Muscle of arm (tissue), 12 donors: ENCODE measurements around the gene TMEM14A. TPM values are rescaled to one million over a fixed set of nuclear protein-coding genes. Genes with fewer than 3 reads are reported as not detected.

Experiments
- DNase-seq: peaks from one replicate; pipeline ENCODE4 v3.0.0-alpha.2; 2013
- polyA plus RNA-seq, 12 donors: library from polyadenylated mRNA; unstranded; fragments of 120-200 nt; gene quantifications; one replicate each; pipeline ENCODE4 v1.2.1, GENCODE V29; 2013; ENCODE audit not compliant: insufficient read length in 12 of 12

The TMEM14A gene
- polyA plus RNA-seq, 12 donors = 11.4 to 32.2 (median 18.8) TPM; not detected in 1

DNA sequence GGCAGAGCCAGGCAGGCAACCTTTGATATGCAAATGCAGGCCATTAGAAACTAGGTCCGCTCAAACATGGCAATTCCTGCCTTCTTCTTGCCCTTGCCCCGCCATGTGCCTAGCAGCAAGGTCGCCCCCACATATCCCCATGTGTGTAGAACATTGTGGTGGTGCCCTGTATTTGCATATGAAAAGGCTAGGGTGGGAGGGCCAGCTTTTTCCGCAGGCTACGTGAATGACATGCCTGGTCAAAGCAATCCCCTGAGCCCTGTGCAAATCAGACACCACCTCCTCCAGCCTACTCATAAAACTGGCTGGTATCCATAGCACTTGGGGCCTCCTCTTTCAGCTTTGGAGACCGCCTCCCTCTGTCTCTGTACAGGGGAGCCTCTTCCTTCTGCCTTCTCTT, 60.8 kb downstream of the TMEM14A start:
- DNase-seq = no peak

DNA sequence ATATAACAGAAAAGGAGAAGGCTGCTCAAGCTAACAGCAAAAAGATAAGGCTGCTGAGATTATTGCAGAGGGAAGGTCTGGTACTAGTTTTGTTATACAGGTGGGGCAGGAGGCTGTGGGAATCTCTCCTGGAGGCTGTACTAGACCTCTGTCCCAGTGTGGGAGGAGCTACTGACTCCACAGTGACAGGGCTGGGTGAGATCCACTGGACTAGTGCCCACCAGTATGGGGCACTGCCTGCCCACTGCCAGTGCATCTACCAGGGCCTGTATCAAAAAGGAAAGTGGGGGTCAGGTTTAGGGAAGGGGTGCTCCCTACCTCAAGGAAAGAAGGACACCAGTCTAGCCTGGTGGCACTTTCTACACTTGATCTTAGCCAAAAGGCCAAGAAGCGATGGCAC, 62.3 kb downstream of the TMEM14A start:
- DNase-seq = no peak

DNA sequence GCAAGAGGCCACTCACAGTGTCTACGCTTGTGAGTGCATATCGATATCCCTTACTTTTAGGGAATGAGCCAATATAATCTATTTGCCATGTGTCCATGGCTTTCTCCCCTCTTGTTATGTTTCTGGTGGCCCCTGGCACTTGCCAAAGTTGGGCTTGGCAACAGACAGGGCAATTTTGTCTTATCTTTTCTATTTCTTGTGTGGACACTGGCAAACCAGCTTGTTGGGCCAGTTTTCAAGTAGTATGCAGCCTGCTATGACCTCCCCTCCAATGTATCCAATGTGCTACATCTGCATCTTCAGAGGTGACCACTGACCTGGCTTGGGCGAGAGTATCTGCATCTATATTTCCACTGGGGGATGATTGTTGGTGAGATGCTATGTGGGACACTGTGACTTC, 63.2 kb downstream of the TMEM14A start:
- DNase-seq = no peak

DNA sequence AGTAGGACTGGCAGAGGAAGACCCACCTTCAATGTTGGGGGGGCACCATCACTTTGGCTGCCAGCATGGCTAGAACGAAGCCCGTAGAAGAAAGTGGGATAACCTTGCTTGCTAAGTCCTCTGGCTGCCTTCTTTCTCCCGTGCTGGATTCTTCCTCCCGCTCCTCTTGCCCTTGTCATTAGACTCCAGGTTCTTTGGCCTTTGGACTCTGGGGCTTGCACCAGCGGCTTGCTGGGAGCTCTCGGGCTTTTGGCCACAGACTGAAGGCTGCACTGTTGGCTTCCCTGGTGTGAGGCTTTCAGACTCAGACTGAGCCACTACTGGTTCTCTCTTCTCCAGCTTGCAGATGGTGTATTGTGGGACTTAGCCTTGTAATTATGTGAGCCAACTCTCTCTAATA, 64.2 kb downstream of the TMEM14A start:
- no peak for DNase-seq

DNA sequence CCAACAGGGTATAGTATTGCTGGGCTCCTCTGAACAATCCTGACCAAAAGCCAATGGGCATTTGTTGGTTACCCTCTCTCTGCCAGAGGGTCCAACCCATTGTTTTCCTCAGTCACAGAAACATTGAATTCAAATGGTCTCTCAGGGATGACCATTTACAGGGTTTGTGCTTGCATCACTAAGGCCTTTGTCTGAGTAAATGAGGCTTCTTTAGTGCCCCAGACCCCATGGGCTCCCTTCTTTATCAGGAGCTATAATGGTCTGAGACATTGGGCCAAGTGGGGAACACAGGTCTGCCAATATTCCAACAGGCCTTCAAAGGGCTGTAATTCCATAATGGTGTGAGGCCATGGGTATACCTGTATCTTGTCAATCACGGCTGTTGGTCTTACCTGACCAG, 65.2 kb downstream of the TMEM14A start:
- no peak for DNase-seq

Other genes starting within 250 kb of the TMEM14A start
- 10 to 100 TPM; 17.9 to 80.0 (median 26.3) TPM for gene TRAM2, start 94.1 kb upstream of the TMEM14A start, polyA plus RNA-seq
- gene GSTA2, start 92.4 kb downstream of the TMEM14A start, polyA plus RNA-seq = 10 to 100 TPM in 1 of 12 donors, under 1 TPM in 2, not detected in 9; 0.17 to 18.9 (median 0.23) TPM
- gene GSTA1, start 132.7 kb downstream of the TMEM14A start, polyA plus RNA-seq = 10 to 100 TPM in 1 of 12 donors, 1 to 10 TPM in 2, under 1 TPM in 2, not detected in 7; 0.28 to 75.7 (median 1.2) TPM
- not detected for gene GSTA5, start 169.7 kb downstream of the TMEM14A start, polyA plus RNA-seq
- under 1 TPM in 1 of 12 donors, not detected in 11; 0.16 TPM for gene GSTA3, start 238.6 kb downstream of the TMEM14A start, polyA plus RNA-seq